CD4-positive, alpha-beta T cell (primary cell): Measurements from ENCODE around the gene XCL2. TPM values are rescaled to one million over a fixed set of nuclear protein-coding genes. Genes with fewer than 3 reads are reported as not detected.
"Not testable (repeated sequence)": the region's sequence is repeated elsewhere in the genome, so short reads cannot be mapped to it uniquely, and the experiment has no call there.

Experiments
- ATAC-seq: fragments of 200-7000 bp; cut with Tn5 transposase; one replicate; pipeline ENCODE4 v1.10.0; 2022; ENCODE audit warnings: mild to moderate bottlenecking; ENCODE audit not compliant: poor library complexity
- CTCF ChIA-PET: fragments of 350-600 bp; sonication (Branson Sonifier 250); formaldehyde crosslinking; loops from one replicate; lab custom pipeline; 2021; ENCODE audit warnings: antibody characterized with exemption, inconsistent platforms; lab: Charles Lee
- POLR2A ChIA-PET: fragments of 350-600 bp; sonication (Branson Sonifier 250); formaldehyde crosslinking; loops from one replicate; lab custom pipeline; 2021; ENCODE audit warnings: antibody characterized with exemption, inconsistent platforms; lab: Charles Lee
- DNase-seq, 14 experiments: peaks; one replicate each; pipeline ENCODE4 v3.0.0-alpha.2; 2013 to 2020; ENCODE audit warnings: mixed read lengths in 2 of 14
- H3K27ac ChIP-seq, 2 donors: one replicate each; pipeline versions ENCODE4 v1.5.1 to v1.7.0; 2013; ENCODE audit warnings: low read length in 2 of 2, low read depth in 1 of 2, mild to moderate bottlenecking in 1 of 2
- H3K27me3 ChIP-seq, 2 experiments: 1 replicate in 1 of 2; 2 replicates in 1 of 2; pipeline versions ENCODE4 v1.6.1 to v1.7.0; 2013; ENCODE audit warnings: low read length in 2 of 2, control low read depth in 1 of 2, mild to moderate bottlenecking in 1 of 2, moderate library complexity in 1 of 2; ENCODE audit not compliant: insufficient read depth in 2 of 2, control insufficient read depth in 1 of 2
- H3K36me3 ChIP-seq: one replicate; pipeline ENCODE4 v1.6.1; 2013; ENCODE audit warnings: low read length, control low read depth; ENCODE audit not compliant: insufficient read depth
- H3K4me1 ChIP-seq: one replicate; pipeline ENCODE4 v1.6.1; 2013; ENCODE audit warnings: low read length, control low read depth; ENCODE audit not compliant: insufficient read depth
- H3K4me3 ChIP-seq: one replicate; pipeline ENCODE4 v1.5.1; 2013; ENCODE audit warnings: mild to moderate bottlenecking, low read length, moderate library complexity
- H3K9me3 ChIP-seq, 2 experiments: 1 replicate in 1 of 2; 2 replicates in 1 of 2; pipeline versions ENCODE4 v1.6.1 to v1.7.0; 2013; ENCODE audit warnings: low read length in 2 of 2, mild to moderate bottlenecking in 2 of 2, control low read depth in 1 of 2, moderate library complexity in 1 of 2; ENCODE audit not compliant: control insufficient read depth in 1 of 2, insufficient read depth in 1 of 2
- H3K27ac Mint-ChIP-seq: one replicate; pipeline ENCODE4 v1.8.0; 2020; ENCODE audit warnings: mixed read lengths
- H3K27me3 Mint-ChIP-seq: one replicate; pipeline ENCODE4 v1.8.0; 2021; ENCODE audit warnings: mixed read lengths
- H3K36me3 Mint-ChIP-seq: one replicate; pipeline ENCODE4 v1.8.0; 2021; ENCODE audit warnings: low read depth, mixed read lengths
- H3K4me1 Mint-ChIP-seq: one replicate; pipeline ENCODE4 v1.8.0; 2021; ENCODE audit warnings: low read depth, mixed read lengths
- H3K4me3 Mint-ChIP-seq: one replicate; pipeline ENCODE4 v1.8.0; 2020; ENCODE audit warnings: mild to moderate bottlenecking, mixed read lengths
- H3K9me3 Mint-ChIP-seq: one replicate; pipeline ENCODE4 v1.8.0; 2020; ENCODE audit warnings: mixed read lengths
- intact Hi-C, 2 experiments: fragments of 100-400 bp; cut with DNase I in 1 of 2; cut with micrococcal nuclease in 1 of 2; formaldehyde crosslinking; loops; one replicate each; pipeline versions ENCODE4 v1.15.1 to v1.9.0; 2023 to 2025; cut with DNase I, micrococcal nuclease
- total RNA-seq, 174 experiments: library from RNA in 2 of 174; stranded (reverse) in 2 of 174; gene quantifications; one replicate each; pipeline ENCODE4 v1.2.3 and lab custom pipeline; 2021 to 2026
- TF ChIP-seq, protein P1 (sequence below): fragments of 200-600 bp; IDR thresholded peaks from one replicate; pipeline ENCODE4 v1.8.0; 2022; ENCODE audit warnings: antibody characterized with exemption, mild to moderate bottlenecking

XCL2 gene
- total RNA-seq, 2 experiments from 2014 or later: not detected

DNA sequence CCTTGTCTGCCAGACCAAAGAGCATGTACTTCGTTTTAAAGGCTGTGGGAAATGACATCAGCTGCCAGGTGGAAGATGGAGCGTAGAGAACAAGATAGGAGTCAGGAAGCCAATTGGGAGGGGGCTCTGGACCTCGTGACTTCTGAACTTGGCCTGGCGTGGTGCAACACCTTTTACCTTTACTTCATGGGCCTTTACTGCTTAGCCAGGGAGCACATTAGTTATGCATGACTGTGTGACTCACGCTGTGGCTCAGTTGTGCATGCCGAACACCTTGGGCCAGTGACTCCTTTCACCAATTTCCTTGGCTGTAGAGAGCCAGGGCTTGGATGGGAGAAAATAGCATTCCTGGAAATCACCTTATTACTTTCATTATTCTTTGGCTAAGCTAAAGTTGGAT is 39.8 kb upstream of the XCL2 start:
- ChIA-PET POLR2A (no interaction called here), CTCF (no interaction called here)
- Mint-ChIP-seq H3K4me3 (no peak overlapping the region), H3K27me3 (no peaks in the 10 kb centered on the region), H3K36me3 (no peaks in the 10 kb centered on the region), H3K27ac (no peak overlapping the region), H3K4me1 (no peaks in the 10 kb centered on the region), H3K9me3 (no peaks in the 10 kb centered on the region)
- Histone ChIP-seq H3K27ac (no peak overlapping the region), H3K4me3 (no peak overlapping the region), H3K9me3 (no peaks in the 10 kb centered on the region), H3K36me3 (no peaks in the 10 kb centered on the region), H3K27me3 (no peaks in the 10 kb centered on the region), H3K4me1 (no peaks in the 10 kb centered on the region)
- ATAC-seq: no peak
- no peak for DNase-seq
- TF ChIP-seq, protein P1, sequence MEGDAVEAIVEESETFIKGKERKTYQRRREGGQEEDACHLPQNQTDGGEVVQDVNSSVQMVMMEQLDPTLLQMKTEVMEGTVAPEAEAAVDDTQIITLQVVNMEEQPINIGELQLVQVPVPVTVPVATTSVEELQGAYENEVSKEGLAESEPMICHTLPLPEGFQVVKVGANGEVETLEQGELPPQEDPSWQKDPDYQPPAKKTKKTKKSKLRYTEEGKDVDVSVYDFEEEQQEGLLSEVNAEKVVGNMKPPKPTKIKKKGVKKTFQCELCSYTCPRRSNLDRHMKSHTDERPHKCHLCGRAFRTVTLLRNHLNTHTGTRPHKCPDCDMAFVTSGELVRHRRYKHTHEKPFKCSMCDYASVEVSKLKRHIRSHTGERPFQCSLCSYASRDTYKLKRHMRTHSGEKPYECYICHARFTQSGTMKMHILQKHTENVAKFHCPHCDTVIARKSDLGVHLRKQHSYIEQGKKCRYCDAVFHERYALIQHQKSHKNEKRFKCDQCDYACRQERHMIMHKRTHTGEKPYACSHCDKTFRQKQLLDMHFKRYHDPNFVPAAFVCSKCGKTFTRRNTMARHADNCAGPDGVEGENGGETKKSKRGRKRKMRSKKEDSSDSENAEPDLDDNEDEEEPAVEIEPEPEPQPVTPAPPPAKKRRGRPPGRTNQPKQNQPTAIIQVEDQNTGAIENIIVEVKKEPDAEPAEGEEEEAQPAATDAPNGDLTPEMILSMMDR: no peak
- intact Hi-C loops: no loop called here

DNA sequence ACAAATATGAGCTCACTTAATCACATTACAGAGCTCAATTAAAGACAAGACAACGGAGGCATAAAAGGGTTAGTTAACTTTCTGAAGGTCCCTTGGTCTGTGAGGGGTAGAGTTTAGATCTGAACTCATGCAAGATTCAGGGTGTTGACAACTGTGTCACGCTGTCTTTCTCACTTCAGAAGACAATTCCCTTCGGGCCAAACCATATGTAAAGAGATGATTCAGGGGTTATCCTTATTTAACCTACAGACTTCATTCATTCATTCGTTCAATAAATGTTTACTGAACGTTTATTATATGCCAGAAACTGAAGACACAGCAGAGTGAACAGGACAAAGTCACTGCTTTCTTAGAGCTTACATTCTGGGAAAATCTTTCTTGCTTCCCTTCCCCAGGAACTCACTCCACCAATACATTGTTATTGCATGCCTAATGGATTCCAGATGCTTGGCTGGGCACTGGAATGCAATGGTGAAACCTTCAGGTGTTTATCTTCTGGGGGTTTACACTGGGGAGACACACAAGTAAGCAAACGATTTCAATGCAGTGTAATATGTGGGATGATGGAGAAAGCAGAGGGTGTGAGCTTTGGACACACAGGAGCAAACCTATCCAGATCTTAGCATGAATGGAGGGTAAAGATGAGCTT is 39.0 kb upstream of the XCL2 start:
- TF ChIP-seq, protein P1: no peak
- Histone ChIP-seq H3K27me3 (no peaks in the 10 kb centered on the region), H3K4me3 (no peak overlapping the region), H3K27ac (no peak overlapping the region), H3K4me1 (no peaks in the 10 kb centered on the region), H3K36me3 (no peaks in the 10 kb centered on the region), H3K9me3 (no peaks in the 10 kb centered on the region)
- H3K27me3 Mint-ChIP-seq: no peaks in the 10 kb centered on the region
- H3K4me1 Mint-ChIP-seq: no peaks in the 10 kb centered on the region
- ATAC-seq: no peak
- intact Hi-C loops: no loop called here
- no peaks in the 10 kb centered on the region for H3K36me3 Mint-ChIP-seq
- no peak for DNase-seq
- POLR2A ChIA-PET: no interaction called here
- H3K4me3 Mint-ChIP-seq: no peak overlapping the region
- H3K27ac Mint-ChIP-seq: no peak overlapping the region
- H3K9me3 Mint-ChIP-seq: no peaks in the 10 kb centered on the region
- CTCF ChIA-PET: no interaction called here

DNA sequence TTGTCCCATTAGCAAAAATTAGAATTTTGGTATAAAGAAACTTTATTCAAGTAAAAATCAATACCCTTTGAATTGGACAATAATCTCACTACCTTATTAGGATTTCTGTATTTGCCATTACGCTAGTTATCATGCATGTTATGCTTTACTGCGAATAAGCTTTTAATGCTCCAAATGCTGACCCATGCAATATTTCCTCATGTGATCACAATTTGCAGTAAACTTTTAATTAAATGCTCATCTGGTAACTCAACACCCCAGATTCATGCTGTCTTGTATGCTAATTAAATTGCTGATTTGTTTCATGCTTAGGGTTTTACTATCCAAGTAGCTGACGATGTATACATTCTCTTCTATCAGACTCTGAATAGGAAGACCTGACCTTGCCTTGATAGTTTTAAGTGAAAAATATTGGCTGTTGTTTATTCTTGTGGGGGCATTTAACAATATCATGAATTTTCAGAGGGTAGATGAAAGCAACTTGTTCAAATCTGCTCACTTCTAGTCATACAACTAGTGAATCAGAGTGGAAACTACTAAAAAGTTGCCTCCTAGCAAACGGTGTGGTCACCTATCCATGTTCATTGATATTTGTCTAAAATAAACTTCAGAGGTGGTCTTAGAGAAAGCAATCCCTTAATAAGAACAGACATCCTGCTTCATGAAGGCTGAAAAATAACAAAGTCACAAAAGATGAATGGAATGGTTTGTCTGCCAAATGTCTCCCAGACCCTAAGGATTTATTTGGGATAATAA is 38.2 kb upstream of the XCL2 start:
- H3K9me3 Mint-ChIP-seq: no peaks in the 10 kb centered on the region
- POLR2A ChIA-PET: no interaction called here
- intact Hi-C loops: no loop called here
- no peak for ATAC-seq
- DNase-seq: no peak
- H3K27ac Mint-ChIP-seq: no peak overlapping the region
- no peaks in the 10 kb centered on the region for H3K27me3 ChIP-seq
- H3K27me3 Mint-ChIP-seq: no peaks in the 10 kb centered on the region
- H3K27ac ChIP-seq: no peak overlapping the region
- H3K36me3 ChIP-seq: no peaks in the 10 kb centered on the region
- no peaks in the 10 kb centered on the region for H3K4me1 ChIP-seq
- CTCF ChIA-PET: no interaction called here
- no peaks in the 10 kb centered on the region for H3K4me1 Mint-ChIP-seq
- H3K4me3 ChIP-seq: no peak overlapping the region
- H3K4me3 Mint-ChIP-seq: no peak overlapping the region
- H3K9me3 ChIP-seq: no peaks in the 10 kb centered on the region
- no peaks in the 10 kb centered on the region for H3K36me3 Mint-ChIP-seq
- TF ChIP-seq, protein P1: no peak

DNA sequence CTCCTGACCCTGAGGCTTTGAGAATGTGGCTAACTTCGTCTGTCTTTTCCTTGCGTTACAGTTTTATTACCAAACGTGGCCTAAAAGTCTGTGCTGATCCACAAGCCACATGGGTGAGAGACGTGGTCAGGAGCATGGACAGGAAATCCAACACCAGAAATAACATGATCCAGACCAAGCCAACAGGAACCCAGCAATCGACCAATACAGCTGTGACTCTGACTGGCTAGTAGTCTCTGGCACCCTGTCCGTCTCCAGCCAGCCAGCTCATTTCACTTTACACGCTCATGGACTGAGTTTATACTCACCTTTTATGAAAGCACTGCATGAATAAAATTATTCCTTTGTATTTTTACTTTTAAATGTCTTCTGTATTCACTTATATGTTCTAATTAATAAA is 37.2 kb upstream of the XCL2 start:
- ATAC-seq, H3K27me3 Mint-ChIP-seq, CTCF ChIA-PET, H3K9me3 Mint-ChIP-seq, H3K27ac ChIP-seq, H3K27ac Mint-ChIP-seq, POLR2A ChIA-PET, H3K9me3 ChIP-seq, H3K4me1 Mint-ChIP-seq, H3K36me3 ChIP-seq, intact Hi-C loops, H3K4me1 ChIP-seq, H3K4me3 Mint-ChIP-seq, H3K36me3 Mint-ChIP-seq, DNase-seq, H3K4me3 ChIP-seq, H3K27me3 ChIP-seq: not testable (repeated sequence)

DNA sequence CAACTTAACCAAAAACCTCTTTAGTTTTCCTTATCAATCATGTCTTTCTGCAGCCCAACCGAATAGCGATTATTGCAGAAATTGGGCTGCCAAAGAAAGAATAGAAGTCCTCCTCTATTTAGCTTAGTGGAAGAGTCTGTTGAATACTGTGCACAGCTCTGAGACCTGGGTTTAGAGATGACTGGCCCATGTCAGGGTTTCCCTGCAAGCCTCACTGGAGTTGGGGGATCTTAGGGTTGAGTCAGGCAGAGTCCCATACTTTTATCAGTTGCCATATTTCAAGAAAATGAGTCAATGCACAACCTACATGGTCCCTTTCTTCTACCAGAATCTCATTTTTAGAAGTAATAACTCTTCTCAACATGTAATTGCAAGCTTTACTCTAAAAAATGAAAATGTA is 36.5 kb upstream of the XCL2 start:
- H3K27me3 ChIP-seq, H3K4me3 ChIP-seq, intact Hi-C loops, H3K9me3 ChIP-seq, DNase-seq, H3K4me3 Mint-ChIP-seq, CTCF ChIA-PET, H3K36me3 ChIP-seq, H3K4me1 ChIP-seq, H3K27ac ChIP-seq, H3K27ac Mint-ChIP-seq, H3K4me1 Mint-ChIP-seq, H3K36me3 Mint-ChIP-seq, H3K27me3 Mint-ChIP-seq, POLR2A ChIA-PET, H3K9me3 Mint-ChIP-seq, ATAC-seq: not testable (repeated sequence)
